ENCODE results near the gene CHTOP.
"Not testable (repeated sequence)": the region's sequence is repeated elsewhere in the genome, so short reads cannot be mapped to it uniquely, and the experiment has no call there.

DNA sequence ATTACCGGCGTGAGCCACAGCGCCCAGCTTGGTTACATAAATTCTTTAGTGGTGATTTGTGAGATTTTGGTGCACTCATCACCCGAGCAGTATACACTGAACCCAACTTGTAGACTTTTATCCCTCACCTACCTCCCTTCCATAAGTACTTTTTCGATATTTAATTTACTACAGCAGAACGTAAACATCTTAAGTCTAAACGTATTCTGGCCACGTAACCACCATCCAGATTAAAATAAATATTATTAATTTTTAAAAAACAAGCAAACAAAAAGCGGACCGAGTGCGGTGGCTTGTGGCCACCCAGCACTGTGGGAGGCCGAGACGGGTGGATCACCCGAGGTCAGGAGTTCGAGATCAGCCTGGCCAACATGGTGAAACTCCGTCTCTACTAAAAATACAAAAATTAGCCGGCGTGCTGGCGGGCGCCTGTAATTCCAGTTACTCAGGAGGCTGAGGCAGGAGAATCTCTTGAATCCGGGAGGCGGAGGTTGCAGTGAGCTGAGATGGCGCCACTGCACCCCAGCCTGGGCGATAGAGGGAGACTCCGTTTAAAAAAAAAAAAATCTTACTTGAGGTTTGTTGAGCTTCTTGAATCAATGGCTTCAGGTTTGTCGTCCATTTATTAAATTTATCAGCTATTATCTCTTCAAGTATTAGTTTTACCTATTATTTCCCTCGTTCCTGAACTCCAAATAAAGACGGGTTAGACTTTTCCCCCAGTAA is 37.9 kb downstream of the CHTOP start:
- TF ChIP-seq, protein P1, sequence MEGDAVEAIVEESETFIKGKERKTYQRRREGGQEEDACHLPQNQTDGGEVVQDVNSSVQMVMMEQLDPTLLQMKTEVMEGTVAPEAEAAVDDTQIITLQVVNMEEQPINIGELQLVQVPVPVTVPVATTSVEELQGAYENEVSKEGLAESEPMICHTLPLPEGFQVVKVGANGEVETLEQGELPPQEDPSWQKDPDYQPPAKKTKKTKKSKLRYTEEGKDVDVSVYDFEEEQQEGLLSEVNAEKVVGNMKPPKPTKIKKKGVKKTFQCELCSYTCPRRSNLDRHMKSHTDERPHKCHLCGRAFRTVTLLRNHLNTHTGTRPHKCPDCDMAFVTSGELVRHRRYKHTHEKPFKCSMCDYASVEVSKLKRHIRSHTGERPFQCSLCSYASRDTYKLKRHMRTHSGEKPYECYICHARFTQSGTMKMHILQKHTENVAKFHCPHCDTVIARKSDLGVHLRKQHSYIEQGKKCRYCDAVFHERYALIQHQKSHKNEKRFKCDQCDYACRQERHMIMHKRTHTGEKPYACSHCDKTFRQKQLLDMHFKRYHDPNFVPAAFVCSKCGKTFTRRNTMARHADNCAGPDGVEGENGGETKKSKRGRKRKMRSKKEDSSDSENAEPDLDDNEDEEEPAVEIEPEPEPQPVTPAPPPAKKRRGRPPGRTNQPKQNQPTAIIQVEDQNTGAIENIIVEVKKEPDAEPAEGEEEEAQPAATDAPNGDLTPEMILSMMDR (IDR thresholded peaks at IDR 0.05; ENCODE audit: control extremely low read depth in 1 of 3, insufficient read depth in 1 of 3, low read depth in 1 of 3, low read length in 3 of 3) = not testable (repeated sequence)
- TF ChIP-seq POLR2A (IDR thresholded peaks at IDR 0.05; ENCODE audit: control extremely low read depth in 1 of 2, low read depth in 2 of 2, low read length in 2 of 2); GABPA (IDR thresholded peaks at IDR 0.05; ENCODE audit: borderline replicate concordance, insufficient read depth, low read length); HDAC2 (IDR thresholded peaks at IDR 0.05; ENCODE audit: borderline replicate concordance in 1 of 2, low read depth in 2 of 2, low read length in 2 of 2); POLR2AphosphoS5 (IDR thresholded peaks at IDR 0.05; ENCODE audit: low read depth, low read length): not testable (repeated sequence)
